ENCODE measurements around the gene PCBP2. TPM values are rescaled to one million over a fixed set of nuclear protein-coding genes. Genes with fewer than 3 reads are reported as not detected.

PCBP2 gene
- total RNA-seq, 1 donor from 2014 or later = 1,084 TPM

- peaks cover 18% of the 10 kb centered on the region for H3K4me1 Mint-ChIP-seq (ENCODE audit: unreplicated experiment)
- H3K4me3 Mint-ChIP-seq (ENCODE audit: unreplicated experiment) = peak overlapping the region; percentile 54
- peak overlapping the region; percentile 25 for H3K27ac Mint-ChIP-seq (ENCODE audit: unreplicated experiment)
- H3K27me3 Mint-ChIP-seq (ENCODE audit: unreplicated experiment) = peaks cover 2% of the 10 kb centered on the region
- H3K36me3 Mint-ChIP-seq (ENCODE audit: low read depth, unreplicated experiment) = peaks cover 51% of the 10 kb centered on the region
- TF ChIP-seq CTCF (IDR thresholded peaks at IDR 0.05; ENCODE audit: unreplicated experiment) = no peak
- no peak for DNase-seq (ENCODE audit: low spot score)
- H3K9me3 Mint-ChIP-seq (ENCODE audit: unreplicated experiment) = no peaks in the 10 kb centered on the region
Measured at GRCh38 chr12:53515291-53515680, 63.4 kb downstream of the PCBP2 start.

DNA sequence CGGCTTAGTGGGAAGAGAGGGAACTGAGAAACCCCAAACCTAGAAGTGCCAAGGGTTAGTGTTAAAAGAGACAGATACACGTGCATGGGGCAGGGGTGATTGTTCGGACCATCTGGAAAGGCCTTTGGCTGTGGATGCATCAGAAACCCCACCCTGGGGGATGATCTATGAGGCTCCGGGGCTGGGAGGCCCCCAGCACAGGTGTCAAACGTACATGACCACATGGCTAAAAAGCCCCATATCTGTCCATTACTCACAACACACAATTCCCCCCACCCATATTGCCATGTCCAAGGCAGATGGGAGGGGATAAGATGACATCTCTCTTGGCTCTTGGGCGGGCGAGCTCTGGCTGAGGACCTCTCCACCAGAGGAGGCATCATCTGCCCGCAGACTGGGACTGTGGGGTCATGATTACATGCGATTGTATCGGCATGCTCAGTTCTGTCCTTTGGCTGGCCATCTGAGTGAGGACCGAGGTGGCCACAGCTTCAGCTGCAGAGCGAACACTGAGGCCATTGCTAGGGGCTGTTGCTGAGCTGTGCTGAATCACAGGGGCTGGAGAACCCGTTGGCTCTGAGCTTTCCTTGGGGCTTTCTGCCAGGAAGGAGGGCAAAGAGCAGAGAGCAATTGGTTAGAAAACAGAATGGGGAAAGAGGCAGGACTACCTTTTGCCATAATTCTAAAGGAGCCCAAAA, 65.0 kb downstream of the PCBP2 start:
- H3K27me3 Mint-ChIP-seq (ENCODE audit: unreplicated experiment) = no peaks in the 10 kb centered on the region
- H3K9me3 Mint-ChIP-seq (ENCODE audit: unreplicated experiment) = no peaks in the 10 kb centered on the region
- TF ChIP-seq CTCF (IDR thresholded peaks at IDR 0.05; ENCODE audit: unreplicated experiment) = no peak
- DNase-seq (ENCODE audit: low spot score) = no peak
- H3K27ac Mint-ChIP-seq (ENCODE audit: unreplicated experiment) = no peak overlapping the region
- H3K4me3 Mint-ChIP-seq (ENCODE audit: unreplicated experiment) = no peak overlapping the region
- peaks cover 51% of the 10 kb centered on the region for H3K36me3 Mint-ChIP-seq (ENCODE audit: low read depth, unreplicated experiment)
- H3K4me1 Mint-ChIP-seq (ENCODE audit: unreplicated experiment) = peaks cover 18% of the 10 kb centered on the region

GRCh38 chr12:53518381-53518780, 66.5 kb downstream of the PCBP2 start:
- Mint-ChIP-seq H3K9me3 (ENCODE audit: unreplicated experiment) (no peaks in the 10 kb centered on the region), H3K4me3 (ENCODE audit: unreplicated experiment) (no peak overlapping the region), H3K27ac (ENCODE audit: unreplicated experiment) (no peak overlapping the region), H3K36me3 (ENCODE audit: low read depth, unreplicated experiment) (peaks cover 47% of the 10 kb centered on the region), H3K4me1 (ENCODE audit: unreplicated experiment) (peaks cover 18% of the 10 kb centered on the region), H3K27me3 (ENCODE audit: unreplicated experiment) (no peaks in the 10 kb centered on the region)
- no peak for TF ChIP-seq CTCF (IDR thresholded peaks at IDR 0.05; ENCODE audit: unreplicated experiment)
- DNase-seq (ENCODE audit: low spot score) = no peak

- peaks cover 47% of the 10 kb centered on the region for H3K36me3 Mint-ChIP-seq (ENCODE audit: low read depth, unreplicated experiment)
- DNase-seq (ENCODE audit: low spot score) = no peak
Measured at GRCh38 chr12:53523131-53523530, 71.2 kb downstream of the PCBP2 start.

More at GRCh38 chr12:53523131-53523530, 71.2 kb downstream of the PCBP2 start:
- H3K4me1 Mint-ChIP-seq (ENCODE audit: unreplicated experiment) = no peaks in the 10 kb centered on the region
- H3K27me3 Mint-ChIP-seq (ENCODE audit: unreplicated experiment) = peaks cover 2% of the 10 kb centered on the region
- H3K27ac Mint-ChIP-seq (ENCODE audit: unreplicated experiment) = no peak overlapping the region
- H3K9me3 Mint-ChIP-seq (ENCODE audit: unreplicated experiment) = no peaks in the 10 kb centered on the region
- H3K4me3 Mint-ChIP-seq (ENCODE audit: unreplicated experiment) = no peak overlapping the region
- TF ChIP-seq CTCF (IDR thresholded peaks at IDR 0.05; ENCODE audit: unreplicated experiment) = no peak
